H4 (cell line): Measurements from ENCODE around the gene SYP. TPM values are rescaled to one million over a fixed set of nuclear protein-coding genes. Genes with fewer than 3 reads are reported as not detected.
"Not testable (repeated sequence)": the region's sequence is repeated elsewhere in the genome, so short reads cannot be mapped to it uniquely, and the experiment has no call there.

Experiments
- DNase-seq: peaks from one replicate; pipeline ENCODE4 v3.0.0-alpha.2; 2015; ENCODE audit warnings: low spot score
- total RNA-seq: library from RNA; depleted of rRNA; stranded (reverse); fragments of >200 nt; shearing (Covaris generic); gene quantifications from 2 replicates; pipeline ENCODE4 v1.2.3, GENCODE V29; 2014

SYP gene
- total RNA-seq, 1 experiment from 2014 or later, result 0.19 TPM

- DNase-seq, result peak; percentile 88
Measured at GRCh38 chrX:49166914-49167739, 32.9 kb downstream of the SYP start.

- peak; percentile 80 for DNase-seq
Measured at GRCh38 chrX:49165901-49166881, 33.8 kb downstream of the SYP start.

- DNase-seq, result no peak
Measured at GRCh38 chrX:49164589-49165360, 35.2 kb downstream of the SYP start.

- peak; percentile 71 for DNase-seq
Measured at GRCh38 chrX:49163555-49164419, 36.2 kb downstream of the SYP start.

- no peak for DNase-seq
Measured at GRCh38 chrX:49162620-49163019, 37.4 kb downstream of the SYP start, which contains the start of gene MAGIX. Gene MAGIX, plus strand, starts transcription at chrX:49162758. Its CDS starts 132 bp downstream, at chrX:49162890.

GRCh38 chrX:49161632-49162031 lies 38.4 kb downstream of the SYP start:
- DNase-seq, result no peak

- no peak for DNase-seq
Measured at GRCh38 chrX:49160908-49161307, 39.1 kb downstream of the SYP start.

GRCh38 chrX:49157194-49157593 lies 42.8 kb downstream of the SYP start:
- no peak for DNase-seq

- DNase-seq, result peak; percentile 69
Measured at GRCh38 chrX:49155900-49156837, 43.8 kb downstream of the SYP start.

- DNase-seq, result no peak
Measured at GRCh38 chrX:49155243-49155899, 44.6 kb downstream of the SYP start.

- DNase-seq, result no peak
Measured at GRCh38 chrX:49153467-49153866, 46.5 kb downstream of the SYP start.

- not testable (repeated sequence) for DNase-seq
Measured at GRCh38 chrX:49149291-49149690, 50.7 kb downstream of the SYP start.

- DNase-seq, result not testable (repeated sequence)
Measured at GRCh38 chrX:49148390-49149100, 51.4 kb downstream of the SYP start.

- DNase-seq, result no peak
Measured at GRCh38 chrX:49147936-49148335, 52.1 kb downstream of the SYP start.

GRCh38 chrX:49147282-49147681 lies 52.7 kb downstream of the SYP start:
- no peak for DNase-seq

- not testable (repeated sequence) for DNase-seq
Measured at GRCh38 chrX:49143154-49143553, 56.8 kb downstream of the SYP start.

GRCh38 chrX:49142264-49142663 lies 57.7 kb downstream of the SYP start:
- DNase-seq, result not testable (repeated sequence)

GRCh38 chrX:49139713-49140112 lies 60.3 kb downstream of the SYP start:
- DNase-seq, result no peak
